H1 (cell line): Measurements from ENCODE around the gene PCDH9. TPM values are rescaled to one million over a fixed set of nuclear protein-coding genes. Genes with fewer than 3 reads are reported as not detected.

Experiments used
- ATF2 ChIP-seq: IDR thresholded peaks from 2 replicates; pipeline ENCODE4 v1.6.1; 2012; ENCODE audit warnings: low read length, inconsistent platforms
- SRF ChIP-seq: IDR thresholded peaks from 2 replicates; pipeline ENCODE4 v1.6.1; 2011; ENCODE audit warnings: mild to moderate bottlenecking, low read depth, low read length, moderate library complexity
- TAF7 ChIP-seq: optimal IDR thresholded peaks from 2 replicates; pipeline ENCODE3; 2011; ENCODE audit warnings: low read depth, mild to moderate bottlenecking, inconsistent platforms, low read length, moderate library complexity, borderline replicate concordance
- polyA plus RNA-seq, 7 experiments: library from polyadenylated mRNA; depleted of rRNA in 3 of 7; stranded (reverse) in 5 of 7; unstranded in 2 of 7; fragments of >200 nt in 5 of 7; fragments of 200-250 nt in 2 of 7; gene quantifications; 1 replicate in 5 of 7; 2 replicates in 1 of 7; 4 replicates in 1 of 7; pipeline versions ENCODE4 v1.2.1 to v1.2.3, GENCODE V29; 2011 to 2013; ENCODE audit warnings: missing spikeins in 2 of 7, mixed read lengths in 2 of 7
- total RNA-seq: library from RNA; stranded (reverse); fragmentation: NEBNext Ultra II Directional; extraction: Animal tissue kit (Norgen Biotek cat#: 25700); gene quantifications from 2 replicates; pipeline ENCODE4 v1.2.1, GENCODE V29; 2021

PCDH9 gene
- total and polyA plus RNA-seq, 2 of the 8 experiments (the other 6 are each of a cell fraction or from before 2014, with no cell fraction given): 0.12 to 0.60 TPM

DNA sequence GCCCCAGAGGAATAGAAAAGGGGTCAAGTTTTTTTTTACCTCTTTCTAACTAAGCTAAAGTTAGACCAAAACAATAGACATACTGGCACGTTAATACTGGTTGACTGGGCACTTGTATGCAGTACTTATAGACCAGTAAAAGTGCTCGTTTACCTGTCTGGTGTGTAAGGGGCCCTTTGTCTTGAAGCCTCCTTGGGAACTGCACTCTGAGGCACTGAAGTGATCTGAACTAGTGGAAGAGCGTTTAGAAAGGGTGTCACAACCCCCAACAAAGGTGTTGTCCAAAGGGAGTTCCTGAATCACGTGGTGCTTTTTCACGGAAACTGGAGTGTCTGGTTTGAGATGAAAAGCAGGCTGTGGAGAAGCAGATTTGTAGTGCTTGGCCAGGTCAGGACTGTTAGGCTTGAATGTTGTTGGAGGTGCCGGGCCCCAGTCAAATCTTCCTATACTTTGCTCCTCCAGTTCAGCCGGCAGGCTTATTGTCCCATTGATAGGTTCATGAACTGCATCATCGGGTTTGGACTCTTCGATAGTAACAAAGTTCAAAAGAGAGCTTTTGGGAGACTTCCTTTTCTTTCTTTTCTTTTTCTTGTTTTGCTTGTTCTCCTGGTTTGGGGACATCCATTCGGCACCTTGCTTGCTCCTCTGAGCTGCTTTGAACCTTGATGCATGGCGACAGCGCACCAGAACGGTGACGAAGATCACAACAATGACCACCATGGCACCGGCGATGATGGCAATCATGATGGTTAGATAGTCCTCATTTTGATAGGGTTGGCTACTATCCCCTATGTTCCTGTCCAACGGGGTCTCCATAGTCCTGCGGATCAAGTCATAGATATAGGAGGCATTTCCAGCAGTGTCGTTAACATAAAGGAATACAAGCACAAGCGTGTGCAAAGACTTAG is 4.6 kb downstream of the PCDH9 start (continued):
- TF ChIP-seq ATF2 (no peak), TAF7 (no peak), SRF (no peak)
- TF ChIP-seq, all 59 proteins: peak for 0
